ENCODE data around the gene FAM234B.
"Not testable (repeated sequence)": the region's sequence is repeated elsewhere in the genome, so short reads cannot be mapped to it uniquely, and the experiment has no call there.

The FAM234B gene

GRCh38 chr12:13060581-13060980 lies 16.4 kb downstream of the FAM234B start:
- DNase-seq (ENCODE audit: low spot score) (no peak), FAIRE-seq (no peak)

GRCh38 chr12:13061377-13061776 lies 17.2 kb downstream of the FAM234B start:
- FAIRE-seq = no peak
- no peak for DNase-seq (ENCODE audit: low spot score)

GRCh38 chr12:13062669-13063068 lies 18.5 kb downstream of the FAM234B start:
- no peak for DNase-seq (ENCODE audit: low spot score)
- FAIRE-seq = peak; percentile 35

- DNase-seq (ENCODE audit: low spot score) = no peak
- FAIRE-seq = no peak
These were observed 21.8 kb downstream of the FAM234B start for GRCh38 chr12:13066014-13066413.

- FAIRE-seq (no peak), DNase-seq (ENCODE audit: low spot score) (no peak)
These were observed 22.3 kb downstream of the FAM234B start for GRCh38 chr12:13066459-13066858.

GRCh38 chr12:13067322-13067721 lies 23.1 kb downstream of the FAM234B start:
- DNase-seq (ENCODE audit: low spot score) = no peak
- FAIRE-seq = peak; percentile 79

- DNase-seq (ENCODE audit: low spot score) (no peak), FAIRE-seq (peak; percentile 27)
These were observed 25.2 kb downstream of the FAM234B start for GRCh38 chr12:13069380-13069779.

- FAIRE-seq = peak; percentile 63
- no peak for DNase-seq (ENCODE audit: low spot score)
These were observed 27.4 kb downstream of the FAM234B start for GRCh38 chr12:13071305-13072280.

- FAIRE-seq (peak; percentile 23), DNase-seq (ENCODE audit: low spot score) (no peak)
These were observed 29.0 kb downstream of the FAM234B start for GRCh38 chr12:13073173-13073572.

- peak; percentile 97 for FAIRE-seq
- peak; percentile 32 for DNase-seq (ENCODE audit: low spot score)
These were observed 30.4 kb downstream of the FAM234B start for GRCh38 chr12:13074396-13075117.

- DNase-seq (ENCODE audit: low spot score) (no peak), FAIRE-seq (peak; percentile 56)
These were observed 30.9 kb downstream of the FAM234B start for GRCh38 chr12:13075118-13075480.

GRCh38 chr12:13075786-13076570 lies 31.8 kb downstream of the FAM234B start:
- FAIRE-seq (peak; percentile 92), DNase-seq (ENCODE audit: low spot score) (no peak)

- FAIRE-seq (peak; percentile 58), DNase-seq (ENCODE audit: low spot score) (no peak)
These were observed 35.3 kb downstream of the FAM234B start for GRCh38 chr12:13079440-13079906.

- FAIRE-seq = no peak
These were observed 36.1 kb downstream of the FAM234B start for GRCh38 chr12:13080266-13080665.

GRCh38 chr12:13082861-13083260 lies 38.7 kb downstream of the FAM234B start:
- no peak for FAIRE-seq
- DNase-seq (ENCODE audit: low spot score) = no peak

More at GRCh38 chr12:13080266-13080665, 36.1 kb downstream of the FAM234B start:
- DNase-seq (ENCODE audit: low spot score) = no peak

- not testable (repeated sequence) for FAIRE-seq; DNase-seq (ENCODE audit: low spot score)
These were observed 39.5 kb downstream of the FAM234B start for GRCh38 chr12:13083638-13084037.

GRCh38 chr12:13084898-13085640 lies 40.9 kb downstream of the FAM234B start:
- DNase-seq (ENCODE audit: low spot score) (no peak), FAIRE-seq (no peak)

- no peak for DNase-seq (ENCODE audit: low spot score)
- peak; percentile 63 for FAIRE-seq
These were observed 41.9 kb downstream of the FAM234B start for GRCh38 chr12:13085968-13086686.

- FAIRE-seq = no peak
- no peak for DNase-seq (ENCODE audit: low spot score)
These were observed 43.6 kb downstream of the FAM234B start for GRCh38 chr12:13087766-13088165.

GRCh38 chr12:13088496-13088895 lies 44.3 kb downstream of the FAM234B start:
- DNase-seq (ENCODE audit: low spot score) (no peak), FAIRE-seq (no peak)

Measured in urothelium cell line (cell line).